ENCODE results near the gene TSPAN18. TPM values are rescaled to one million over a fixed set of nuclear protein-coding genes. Genes with fewer than 3 reads are reported as not detected.

TSPAN18 gene
- total and polyA plus RNA-seq, 8 donors, result 2.1 to 60.3 (median 11.0) TPM

DNA sequence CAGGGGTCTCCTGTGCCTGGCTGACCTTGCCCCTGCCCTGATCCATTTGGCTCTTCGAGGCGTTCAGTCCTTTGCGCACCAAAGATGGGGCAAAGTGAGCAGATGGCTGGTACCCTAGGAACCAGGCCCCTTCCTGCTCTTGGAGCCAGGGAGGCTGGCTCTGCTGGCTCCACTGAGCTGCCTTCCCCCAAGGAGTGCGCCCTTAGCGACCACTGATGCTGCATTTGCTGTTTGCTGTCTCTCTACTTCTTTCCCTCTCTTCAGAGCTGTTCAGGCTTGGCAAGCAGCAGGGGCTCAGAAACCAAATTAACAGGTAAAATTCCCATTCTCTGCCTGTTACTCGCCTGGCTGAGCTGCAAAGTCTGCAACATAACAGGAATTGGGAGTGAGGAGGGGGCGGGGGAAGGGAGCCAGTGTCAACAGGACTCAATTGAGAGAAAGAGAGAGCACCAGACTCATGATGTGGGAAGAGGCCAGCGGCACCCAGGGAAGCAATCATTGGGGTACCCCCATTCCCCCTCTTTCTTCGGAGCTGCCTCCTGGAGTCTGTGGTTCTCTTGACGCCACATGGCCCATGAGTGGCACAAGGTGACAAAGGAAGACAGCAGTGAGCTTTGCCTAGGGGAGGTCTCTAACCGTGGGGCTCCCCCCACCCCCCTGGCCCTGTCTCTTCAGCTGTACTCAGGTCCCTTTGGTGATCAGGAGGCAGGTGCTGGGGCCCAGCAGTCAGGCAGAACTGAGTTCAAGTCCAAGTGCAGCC, 121.6 kb downstream of the TSPAN18 start:
- TF ChIP-seq POLR2AphosphoS5 (IDR thresholded peaks at IDR 0.05), result no peak
- TF ChIP-seq, protein P1, sequence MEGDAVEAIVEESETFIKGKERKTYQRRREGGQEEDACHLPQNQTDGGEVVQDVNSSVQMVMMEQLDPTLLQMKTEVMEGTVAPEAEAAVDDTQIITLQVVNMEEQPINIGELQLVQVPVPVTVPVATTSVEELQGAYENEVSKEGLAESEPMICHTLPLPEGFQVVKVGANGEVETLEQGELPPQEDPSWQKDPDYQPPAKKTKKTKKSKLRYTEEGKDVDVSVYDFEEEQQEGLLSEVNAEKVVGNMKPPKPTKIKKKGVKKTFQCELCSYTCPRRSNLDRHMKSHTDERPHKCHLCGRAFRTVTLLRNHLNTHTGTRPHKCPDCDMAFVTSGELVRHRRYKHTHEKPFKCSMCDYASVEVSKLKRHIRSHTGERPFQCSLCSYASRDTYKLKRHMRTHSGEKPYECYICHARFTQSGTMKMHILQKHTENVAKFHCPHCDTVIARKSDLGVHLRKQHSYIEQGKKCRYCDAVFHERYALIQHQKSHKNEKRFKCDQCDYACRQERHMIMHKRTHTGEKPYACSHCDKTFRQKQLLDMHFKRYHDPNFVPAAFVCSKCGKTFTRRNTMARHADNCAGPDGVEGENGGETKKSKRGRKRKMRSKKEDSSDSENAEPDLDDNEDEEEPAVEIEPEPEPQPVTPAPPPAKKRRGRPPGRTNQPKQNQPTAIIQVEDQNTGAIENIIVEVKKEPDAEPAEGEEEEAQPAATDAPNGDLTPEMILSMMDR (IDR thresholded peaks at IDR 0.05), result no peak
- no peak for TF ChIP-seq POLR2A (IDR thresholded peaks at IDR 0.05)
- TF ChIP-seq EP300 (IDR thresholded peaks at IDR 0.05), result no peak
- WGBS, 5 donors, result 73 to 81% (median 78%) methylated on average over 10 to 11 of the region's 11 CpGs
- intact Hi-C loops (cut with DNase I; ENCODE audit: low total_unique reads), result no loop called here
- peaks cover 0 to 17% (median 11%) of the 10 kb centered on the region in 4 donors for H3K9me3 ChIP-seq
- H3K4me1 ChIP-seq, result peaks cover 0 to 5% (median under 1%) of the 10 kb centered on the region in 4 donors
- H3K36me3 ChIP-seq, result peaks cover 0 to 6% (median 0%) of the 10 kb centered on the region in 4 donors
- DNase-seq, result no peak
- H3K27ac ChIP-seq, result no peak overlapping the region
- H3K27me3 ChIP-seq, result no peaks in the 10 kb centered on the region
- H3K4me3 ChIP-seq, result no peak overlapping the region

DNA sequence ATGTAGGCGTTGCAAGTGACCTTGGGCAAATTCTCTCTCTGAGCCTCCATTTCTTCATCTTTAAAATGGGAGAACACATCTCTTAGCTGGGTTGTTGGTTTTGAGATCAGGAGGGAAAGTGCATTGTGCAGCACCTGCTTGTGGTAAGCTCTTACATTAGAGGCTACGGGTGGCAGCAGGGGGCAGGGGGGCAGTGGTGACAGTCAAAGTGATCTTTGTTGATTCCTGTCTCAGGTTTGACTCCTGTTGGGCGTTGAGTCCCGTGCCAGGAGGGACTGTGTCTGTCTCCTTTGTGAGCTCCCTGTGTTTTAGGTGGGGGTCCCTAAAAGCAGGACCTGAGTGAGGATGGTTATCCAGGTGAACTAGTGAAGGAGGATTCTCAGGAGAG, 122.2 kb downstream of the TSPAN18 start:
- H3K27ac ChIP-seq, result no peak overlapping the region
- no peaks in the 10 kb centered on the region for H3K27me3 ChIP-seq
- 80 to 90% (median 85%) methylated on average over 4 of the region's 4 CpGs for WGBS, 5 donors
- H3K4me3 ChIP-seq, result no peak overlapping the region
- H3K36me3 ChIP-seq, result peaks cover 0 to 6% (median 0%) of the 10 kb centered on the region in 4 donors
- TF ChIP-seq EP300 (IDR thresholded peaks at IDR 0.05) (no peak), POLR2A (IDR thresholded peaks at IDR 0.05) (no peak)
- TF ChIP-seq, protein P1 (IDR thresholded peaks at IDR 0.05), result no peak
- DNase-seq, result no peak
- H3K9me3 ChIP-seq, result peaks cover 0 to 15% (median 10%) of the 10 kb centered on the region in 4 donors
- intact Hi-C loops (cut with DNase I; ENCODE audit: low total_unique reads), result no loop called here
- H3K4me1 ChIP-seq, result peaks cover 0 to 8% (median 3%) of the 10 kb centered on the region in 4 donors

- WGBS, 5 donors, result 67 to 89% (median 76%) methylated on average over 3 to 4 of the region's 4 CpGs
- Histone ChIP-seq H3K4me1 (peaks cover 0 to 12% (median 5%) of the 10 kb centered on the region in 4 donors), H3K27me3 (no peaks in the 10 kb centered on the region), H3K4me3 (no peak overlapping the region), H3K9me3 (peaks cover 0 to 13% (median 9%) of the 10 kb centered on the region in 4 donors), H3K27ac (no peak overlapping the region), H3K36me3 (peaks cover 0 to 6% (median 0%) of the 10 kb centered on the region in 4 donors)
- DNase-seq, result no peak
- TF ChIP-seq EP300 (IDR thresholded peaks at IDR 0.05) (no peak), POLR2AphosphoS5 (IDR thresholded peaks at IDR 0.05) (no peak), POLR2A (IDR thresholded peaks at IDR 0.05) (no peak)
- TF ChIP-seq, protein P1 (IDR thresholded peaks at IDR 0.05), result no peak
- intact Hi-C loops (cut with DNase I; ENCODE audit: low total_unique reads), result no loop called here
Measured at GRCh38 chr11:44849424-44849823, 122.7 kb downstream of the TSPAN18 start.

DNA sequence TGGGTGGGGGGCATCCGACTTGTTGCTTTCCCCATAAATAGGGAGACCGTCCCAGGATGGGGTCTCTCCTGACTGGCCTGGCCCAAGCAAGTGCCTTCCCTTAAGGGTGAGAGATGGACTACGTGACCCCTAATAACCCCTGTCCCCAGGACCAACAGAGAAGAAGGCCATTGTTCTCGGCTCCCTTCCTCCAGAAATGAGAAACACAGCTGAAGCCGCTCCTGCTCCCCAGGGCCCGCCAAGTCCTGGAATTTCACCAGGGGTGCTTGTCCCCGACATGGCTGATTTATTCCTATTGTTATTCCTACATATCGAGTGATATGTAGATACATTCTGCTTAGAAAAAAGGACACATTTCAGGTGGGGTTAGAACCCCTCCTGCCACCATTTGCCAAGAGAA, 123.2 kb downstream of the TSPAN18 start:
- Histone ChIP-seq H3K36me3 (peaks cover 0 to 6% (median 0%) of the 10 kb centered on the region in 4 donors), H3K4me3 (no peak overlapping the region), H3K4me1 (peaks cover 0 to 14% (median 6%) of the 10 kb centered on the region in 4 donors), H3K27me3 (no peaks in the 10 kb centered on the region), H3K27ac (no peak overlapping the region), H3K9me3 (peaks cover 0 to 13% (median 8%) of the 10 kb centered on the region in 4 donors)
- WGBS, 5 donors, result 66 to 84% (median 77%) methylated on average over 6 to 8 of the region's 8 CpGs
- intact Hi-C loops (cut with DNase I; ENCODE audit: low total_unique reads), result no loop called here
- DNase-seq, result no peak
- TF ChIP-seq, protein P1 (IDR thresholded peaks at IDR 0.05), result no peak
- no peak for TF ChIP-seq EP300 (IDR thresholded peaks at IDR 0.05)
- TF ChIP-seq POLR2A (IDR thresholded peaks at IDR 0.05), result no peak
- TF ChIP-seq POLR2AphosphoS5 (IDR thresholded peaks at IDR 0.05), result no peak

All from stomach (tissue), 9 donors.